ENCODE measurements around the gene TMPRSS13.
A peak's percentile ranks its signal among the peaks of the same experiment; 100 is the strongest.

TMPRSS13 gene

GRCh38 chr11:117977029-117977428 lies 47.8 kb upstream of the TMPRSS13 start:
- Histone ChIP-seq H3K9me3 (ENCODE audit: insufficient read depth, low read length, severe bottlenecking) (no peaks in the 10 kb centered on the region), H2AFZ (ENCODE audit: low read depth, low read length) (no peak overlapping the region), H3K79me2 (ENCODE audit: insufficient read depth, low read length) (no peaks in the 10 kb centered on the region), H3K4me1 (ENCODE audit: insufficient read depth, low read length) (peaks cover 8% of the 10 kb centered on the region), H3K4me2 (ENCODE audit: insufficient read depth, low read length) (no peak overlapping the region), H3K9ac (ENCODE audit: low read depth, low read length) (no peak overlapping the region), H3K27me3 (ENCODE audit: insufficient read depth, low read length, poor library complexity) (no peaks in the 10 kb centered on the region), H3K4me3 (ENCODE audit: low read depth in 1 of 2, low read length in 2 of 2) (no peak overlapping the region), H3K27ac (ENCODE audit: low read length) (no peak overlapping the region), H3K36me3 (ENCODE audit: insufficient read depth, low read length) (no peaks in the 10 kb centered on the region), H4K20me1 (ENCODE audit: insufficient read depth, low read length) (no peaks in the 10 kb centered on the region)
- DNase-seq (peak; percentile 12), ATAC-seq (ENCODE audit: insufficient read depth, low read depth) (peak; percentile 44; the same call in 1 of the 3 replicates)
- TF ChIP-seq EZH2 (IDR thresholded peaks at IDR 0.05; ENCODE audit: borderline replicate concordance, low read depth, low read length, severe bottlenecking), result no peak
- no peak for TF ChIP-seq CTCF (IDR thresholded peaks at IDR 0.05; ENCODE audit: borderline replicate concordance, extremely low read depth, low read length, poor library complexity, severe bottlenecking)

GRCh38 chr11:117976445-117976844 lies 47.2 kb upstream of the TMPRSS13 start:
- ATAC-seq (ENCODE audit: insufficient read depth, low read depth), result no peak
- no peaks in the 10 kb centered on the region for H4K20me1 ChIP-seq (ENCODE audit: insufficient read depth, low read length)
- H3K79me2 ChIP-seq (ENCODE audit: insufficient read depth, low read length), result no peaks in the 10 kb centered on the region
- H3K4me3 ChIP-seq (ENCODE audit: low read depth in 1 of 2, low read length in 2 of 2), result no peak overlapping the region
- H2AFZ ChIP-seq (ENCODE audit: low read depth, low read length), result no peak overlapping the region
- no peak for TF ChIP-seq CTCF (IDR thresholded peaks at IDR 0.05; ENCODE audit: borderline replicate concordance, extremely low read depth, low read length, poor library complexity, severe bottlenecking)
- TF ChIP-seq EZH2 (IDR thresholded peaks at IDR 0.05; ENCODE audit: borderline replicate concordance, low read depth, low read length, severe bottlenecking), result no peak
- peaks cover 8% of the 10 kb centered on the region for H3K4me1 ChIP-seq (ENCODE audit: insufficient read depth, low read length)
- DNase-seq, result no peak
- no peaks in the 10 kb centered on the region for H3K36me3 ChIP-seq (ENCODE audit: insufficient read depth, low read length)
- no peaks in the 10 kb centered on the region for H3K9me3 ChIP-seq (ENCODE audit: insufficient read depth, low read length, severe bottlenecking)
- H3K27me3 ChIP-seq (ENCODE audit: insufficient read depth, low read length, poor library complexity), result no peaks in the 10 kb centered on the region
- no peak overlapping the region for H3K9ac ChIP-seq (ENCODE audit: low read depth, low read length)
- no peak overlapping the region for H3K4me2 ChIP-seq (ENCODE audit: insufficient read depth, low read length)
- no peak overlapping the region for H3K27ac ChIP-seq (ENCODE audit: low read length)

- Histone ChIP-seq H3K9me3 (ENCODE audit: insufficient read depth, low read length, severe bottlenecking) (no peaks in the 10 kb centered on the region), H4K20me1 (ENCODE audit: insufficient read depth, low read length) (no peaks in the 10 kb centered on the region), H3K36me3 (ENCODE audit: insufficient read depth, low read length) (no peaks in the 10 kb centered on the region), H3K4me1 (ENCODE audit: insufficient read depth, low read length) (peaks cover 24% of the 10 kb centered on the region), H3K4me3 (ENCODE audit: low read depth in 1 of 2, low read length in 2 of 2) (no peak overlapping the region), H2AFZ (ENCODE audit: low read depth, low read length) (no peak overlapping the region), H3K9ac (ENCODE audit: low read depth, low read length) (no peak overlapping the region), H3K4me2 (ENCODE audit: insufficient read depth, low read length) (no peak overlapping the region), H3K79me2 (ENCODE audit: insufficient read depth, low read length) (no peaks in the 10 kb centered on the region), H3K27me3 (ENCODE audit: insufficient read depth, low read length, poor library complexity) (no peaks in the 10 kb centered on the region), H3K27ac (ENCODE audit: low read length) (no peak overlapping the region)
- no peak for TF ChIP-seq CTCF (IDR thresholded peaks at IDR 0.05; ENCODE audit: borderline replicate concordance, extremely low read depth, low read length, poor library complexity, severe bottlenecking)
- TF ChIP-seq EZH2 (IDR thresholded peaks at IDR 0.05; ENCODE audit: borderline replicate concordance, low read depth, low read length, severe bottlenecking), result no peak
- no peak for ATAC-seq (ENCODE audit: insufficient read depth, low read depth)
- DNase-seq, result no peak
These were observed 44.3 kb upstream of the TMPRSS13 start for GRCh38 chr11:117973503-117973860.
